Retinal pigment epithelial cell (primary cell): Measurements from ENCODE around the gene SLC12A7.

Experiments
- DNase-seq: peaks from one replicate; pipeline ENCODE4 v3.0.0-alpha.2; 2010; ENCODE audit warnings: low read depth
- H3K4me3 ChIP-seq: 2 replicates; pipeline ENCODE4 v1.5.1; 2011; ENCODE audit warnings: mild to moderate bottlenecking, low read length, control low read depth, moderate library complexity
- CTCF ChIP-seq: conservative IDR thresholded peaks from 2 replicates; pipeline ENCODE4 v1.5.1; 2011; ENCODE audit warnings: low read depth, low read length, control low read depth, inconsistent platforms

Gene SLC12A7

GRCh38 chr5:1091632-1092031 is 20.2 kb downstream of the SLC12A7 start:
- no peak overlapping the region for H3K4me3 ChIP-seq
- TF ChIP-seq CTCF = no peak
- DNase-seq = no peak

GRCh38 chr5:1090538-1090937 is 21.3 kb downstream of the SLC12A7 start:
- no peak overlapping the region for H3K4me3 ChIP-seq
- DNase-seq = no peak
- no peak for TF ChIP-seq CTCF

- TF ChIP-seq CTCF = no peak
- no peak for DNase-seq
- no peak overlapping the region for H3K4me3 ChIP-seq
Measured at GRCh38 chr5:1089621-1090040, 22.2 kb downstream of the SLC12A7 start.

GRCh38 chr5:1089146-1089545 is 22.7 kb downstream of the SLC12A7 start:
- H3K4me3 ChIP-seq = no peak overlapping the region
- no peak for DNase-seq
- TF ChIP-seq CTCF = no peak

GRCh38 chr5:1088726-1089125 is 23.1 kb downstream of the SLC12A7 start:
- no peak overlapping the region for H3K4me3 ChIP-seq
- DNase-seq = no peak
- TF ChIP-seq CTCF = no peak

- TF ChIP-seq CTCF = no peak
- DNase-seq = no peak
- no peak overlapping the region for H3K4me3 ChIP-seq
Measured at GRCh38 chr5:1088031-1088430, 23.8 kb downstream of the SLC12A7 start.

- no peak overlapping the region for H3K4me3 ChIP-seq
- no peak for DNase-seq
- TF ChIP-seq CTCF = no peak
Measured at GRCh38 chr5:1087428-1087827, 24.4 kb downstream of the SLC12A7 start.
